HCT116 (cell line): ENCODE data around the gene LRP2. TPM values are rescaled to one million over a fixed set of nuclear protein-coding genes. Genes with fewer than 3 reads are reported as not detected.

Experiments used
- ATAC-seq: fragments of 200-7000 bp; cut with Tn5 transposase; 2 replicates; pipeline ENCODE4 v1.9.1; 2020; ENCODE audit warnings: mild to moderate bottlenecking, moderate library complexity
- BruUV-seq: library from RNA; stranded (reverse); fragments of 400-500 nt; replicated peaks from 2 replicates; lab custom pipeline; 2021; lab: Mats Ljungman, UMichigan
- CTCF ChIA-PET: fragments of 300-600 bp; sonication (Branson Sonifier 250); formaldehyde crosslinking; loops from one replicate; lab custom pipeline; 2021; ENCODE audit warnings: antibody characterized with exemption; lab: Charles Lee
- POLR2A ChIA-PET: fragments of 300-600, 350-600 bp; sonication (Branson Sonifier 250); formaldehyde crosslinking; loops from one replicate; lab custom pipeline; 2021; ENCODE audit warnings: antibody characterized with exemption; lab: Charles Lee
- RAD21 ChIA-PET, 2 experiments: fragments of 300-600 bp; sonication (Branson Sonifier 250); formaldehyde crosslinking; loops; one replicate each; lab custom pipeline; 2023; ENCODE audit warnings: low total read pairs in 2 of 2; ENCODE audit not compliant: uncharacterized antibody in 2 of 2, unreplicated experiment in 2 of 2, low non-redundant PET in 1 of 2; lab: Charles Lee
- DNase-seq: peaks from one replicate; pipeline ENCODE4 v3.0.0-alpha.2; 2010; ENCODE audit warnings: low read depth, low spot score
- H2AFZ ChIP-seq: fragments of 200-600 bp; shearing (Covaris generic), sonication (generic); 2 replicates; pipeline ENCODE4 v1.6.1; 2017; ENCODE audit warnings: low read depth, mixed run types, mixed read lengths, antibody characterized with exemption, low read length; ENCODE audit not compliant: poor library complexity, severe bottlenecking
- H3K27ac ChIP-seq: 2 replicates; pipeline ENCODE4 v1.5.1; 2012; ENCODE audit warnings: low read depth, low read length
- H3K27me3 ChIP-seq: fragments of 200-600 bp; sonication (generic); 2 replicates; pipeline ENCODE4 v1.6.1; 2016; ENCODE audit warnings: mixed run types, low read length, mixed read lengths; ENCODE audit not compliant: insufficient read depth
- H3K36me3 ChIP-seq, 2 experiments: fragments of 200-500 bp in 1 of 2; fragments of 200-600 bp in 1 of 2; sonication (Bioruptor generic) in 1 of 2; sonication (generic) in 1 of 2; 2 replicates each; pipeline versions ENCODE4 v1.5.1 to v1.6.1; 2014 to 2016; ENCODE audit warnings: low read length in 2 of 2, inconsistent platforms in 1 of 2, mixed read lengths in 1 of 2, mixed run types in 1 of 2; ENCODE audit not compliant: insufficient read depth in 2 of 2, control insufficient read depth in 1 of 2
- H3K4me1 ChIP-seq, 2 experiments: fragments of 200-600 bp in 1 of 2; sonication (generic) in 1 of 2; 2 replicates each; pipeline versions ENCODE4 v1.5.1 to v1.6.1; 2012 to 2017; ENCODE audit warnings: low read length in 2 of 2, inconsistent platforms in 1 of 2, mild to moderate bottlenecking in 1 of 2, mixed read lengths in 1 of 2, mixed run types in 1 of 2, moderate library complexity in 1 of 2; ENCODE audit not compliant: insufficient read depth in 2 of 2, control insufficient read depth in 1 of 2
- H3K4me2 ChIP-seq: fragments of 200-600 bp; sonication (generic); 2 replicates; pipeline ENCODE4 v1.6.1; 2017; ENCODE audit warnings: mixed run types, low read length, mixed read lengths
- H3K4me3 ChIP-seq, 2 experiments: fragments of 200-600 bp in 1 of 2; sonication (generic) in 1 of 2; replicated peaks in 1 of 2; 2 replicates each; pipeline ENCODE4 v1.5.1; 2011 to 2016; ENCODE audit warnings: low read length in 2 of 2, control low read depth in 1 of 2, low read depth in 1 of 2, mild to moderate bottlenecking in 1 of 2, mixed read lengths in 1 of 2, mixed run types in 1 of 2
- H3K79me2 ChIP-seq: fragments of 200-600 bp; sonication (generic); 2 replicates; pipeline ENCODE4 v1.6.1; 2017; ENCODE audit warnings: mild to moderate bottlenecking, mixed run types, low read length, moderate library complexity, mixed read lengths; ENCODE audit not compliant: insufficient read depth
- H3K9ac ChIP-seq: fragments of 200-600 bp; sonication (generic); 2 replicates; pipeline ENCODE4 v1.6.1; 2016; ENCODE audit warnings: low read length, mixed read lengths
- H3K9me2 ChIP-seq: fragments of 200-600 bp; sonication (generic), shearing (Covaris generic); 2 replicates; pipeline ENCODE4 v1.6.1; 2017; ENCODE audit warnings: mixed run types, mild to moderate bottlenecking, moderate library complexity; ENCODE audit not compliant: insufficient read depth
- H3K9me3 ChIP-seq, 2 experiments: fragments of 200-500 bp in 1 of 2; fragments of 200-600 bp in 1 of 2; sonication (Bioruptor generic) in 1 of 2; sonication (generic) in 1 of 2; 2 replicates each; pipeline ENCODE4 v1.6.1; 2014 to 2017; ENCODE audit warnings: low read length in 2 of 2, mixed read lengths in 2 of 2, inconsistent platforms in 1 of 2, low read depth in 1 of 2, mild to moderate bottlenecking in 1 of 2, mixed run types in 1 of 2, moderate library complexity in 1 of 2; ENCODE audit not compliant: control insufficient read depth in 1 of 2, insufficient read depth in 1 of 2
- H4K20me1 ChIP-seq: fragments of 200-600 bp; sonication (generic), shearing (Covaris generic); 2 replicates; pipeline ENCODE4 v1.6.1; 2017; ENCODE audit warnings: mixed run types, mild to moderate bottlenecking, moderate library complexity; ENCODE audit not compliant: insufficient read depth
- ATF3 ChIP-seq: IDR thresholded peaks from 2 replicates; pipeline ENCODE4 v1.6.1; 2012
- CBX3 ChIP-seq: IDR thresholded peaks from 2 replicates; pipeline ENCODE4 v1.6.1; 2012; ENCODE audit warnings: low read depth
- CTCF ChIP-seq, 3 experiments: fragments of 200-600 bp in 1 of 3; sonication (generic) in 1 of 3; IDR thresholded peaks in 2 of 3; conservative IDR thresholded peaks in 1 of 3; 2 replicates each; pipeline ENCODE4 v1.5.1; 2012 to 2017; ENCODE audit warnings: low read depth in 2 of 3, low read length in 2 of 3, antibody characterized with exemption in 1 of 3, borderline replicate concordance in 1 of 3, control low read depth in 1 of 3, mild to moderate bottlenecking in 1 of 3, mixed read lengths in 1 of 3, mixed run types in 1 of 3, moderate library complexity in 1 of 3; ENCODE audit not compliant: insufficient read depth in 1 of 3
- EGR1 ChIP-seq: IDR thresholded peaks from 2 replicates; pipeline ENCODE4 v1.6.1; 2012; ENCODE audit warnings: low read depth
- FOSL1 ChIP-seq: IDR thresholded peaks from 2 replicates; pipeline ENCODE4 v1.6.1; 2012; ENCODE audit warnings: low read depth
- JUND ChIP-seq: IDR thresholded peaks from 2 replicates; pipeline ENCODE4 v1.6.1; 2012
- MAX ChIP-seq: IDR thresholded peaks from 2 replicates; pipeline ENCODE4 v1.6.1; 2012
- POLR2A ChIP-seq: IDR thresholded peaks from 2 replicates; pipeline ENCODE4 v1.7.0; 2011; ENCODE audit warnings: borderline replicate concordance; ENCODE audit not compliant: insufficient read depth, insufficient read length; ENCODE audit errors: extremely low read depth
- POLR2AphosphoS5 ChIP-seq: IDR thresholded peaks from 2 replicates; pipeline ENCODE4 v1.6.1; 2011; ENCODE audit warnings: mild to moderate bottlenecking, low read depth, low read length, moderate library complexity
- RAD21 ChIP-seq: IDR thresholded peaks from 2 replicates; pipeline ENCODE4 v1.6.1; 2012; ENCODE audit warnings: low read depth, mild to moderate bottlenecking
- REST ChIP-seq: IDR thresholded peaks from 2 replicates; pipeline ENCODE4 v1.6.1; 2012; ENCODE audit warnings: low read depth
- SIN3A ChIP-seq: IDR thresholded peaks from 2 replicates; pipeline ENCODE4 v1.6.1; 2012; ENCODE audit warnings: low read depth
- SRF ChIP-seq: IDR thresholded peaks from 2 replicates; pipeline ENCODE4 v1.6.1; 2012; ENCODE audit warnings: low read depth
- TCF7L2 ChIP-seq: IDR thresholded peaks from 2 replicates; pipeline ENCODE4 v1.7.0; 2011; ENCODE audit warnings: borderline replicate concordance, inconsistent platforms; ENCODE audit not compliant: insufficient read depth, insufficient read length; ENCODE audit errors: extremely low read depth
- YY1 ChIP-seq: IDR thresholded peaks from 2 replicates; pipeline ENCODE4 v1.6.1; 2011; ENCODE audit warnings: low read length, low read depth, moderate library complexity, mild to moderate bottlenecking; ENCODE audit not compliant: insufficient replicate concordance; ENCODE audit errors: extremely low read depth
- ZBTB33 ChIP-seq: IDR thresholded peaks from 2 replicates; pipeline ENCODE4 v1.6.1; 2011; ENCODE audit warnings: mild to moderate bottlenecking, low read length, moderate library complexity; ENCODE audit not compliant: insufficient replicate concordance; ENCODE audit errors: extremely low read depth
- ZFX ChIP-seq: fragments of 450-650 bp; IDR thresholded peaks from 2 replicates; pipeline ENCODE4 v1.6.1; 2017
- ZNF274 ChIP-seq: fragments of 200-500 bp; sonication (Bioruptor generic); IDR thresholded peaks from 2 replicates; pipeline ENCODE4 v1.6.1; 2014; ENCODE audit warnings: mild to moderate bottlenecking, low read depth, low read length, inconsistent platforms
- intact Hi-C: fragments of 100-400 bp; cut with micrococcal nuclease; formaldehyde crosslinking; loops from 2 replicates; pipeline ENCODE4 v1.10.0; 2022
- total RNA-seq: library from RNA; stranded (reverse); gene quantifications from one replicate; pipeline ENCODE4 v1.2.1, GENCODE V29; 2021; ENCODE audit not compliant: unreplicated experiment

LRP2 gene
- total RNA-seq, 1 experiment from 2014 or later, result 0.20 TPM

GRCh38 chr2:169118060-169118459, 244.3 kb downstream of the LRP2 start:
- Histone ChIP-seq H3K9ac (no peak overlapping the region), H3K9me3 (no peaks in the 10 kb centered on the region), H3K36me3 (no peaks in the 10 kb centered on the region), H3K27ac (no peak overlapping the region)
- DNase-seq (no peak), ATAC-seq (no peak)
- RAD21 ChIA-PET, result no interaction called here
- CTCF ChIA-PET, result no interaction called here
- no TSS peak for BruUV-seq
- intact Hi-C loops, result loop anchor here (10.0 kb wide), 1 partner anchor 657 kb away; no protein-coding TSS in a partner anchor
- POLR2A ChIA-PET, result no interaction called here
- TF ChIP-seq ATF3 (no peak), CTCF (IDR thresholded peaks at IDR 0.05 in 2 of 3, conservative IDR thresholded peaks at IDR 0.05 in 1 of 3; ENCODE audit: borderline replicate concordance in 1 of 3, insufficient read depth in 1 of 3, low read depth in 2 of 3, low read length in 2 of 3) (no peak), ZNF274 (no peak), ZFX (no peak), REST (no peak), POLR2A (no peak), POLR2AphosphoS5 (no peak), CBX3 (no peak), SRF (no peak), RAD21 (no peak), JUND (no peak), TCF7L2 (no peak), YY1 (no peak), EGR1 (no peak), MAX (no peak), FOSL1 (no peak), ZBTB33 (no peak), SIN3A (no peak)
- TF ChIP-seq, all 23 proteins: peak for 0
- no peaks in the 10 kb centered on the region for H3K79me2 ChIP-seq
- H3K4me2 ChIP-seq, result no peak overlapping the region
- no peaks in the 10 kb centered on the region for H4K20me1 ChIP-seq
- H3K27me3 ChIP-seq, result peaks cover 12% of the 10 kb centered on the region; the same call in 1 of the 2 replicates
- H3K4me3 ChIP-seq, result no peak overlapping the region
- H3K4me1 ChIP-seq, result no peaks in the 10 kb centered on the region
- no peaks in the 10 kb centered on the region for H3K9me2 ChIP-seq
- H2AFZ ChIP-seq, result no peak overlapping the region
